ENCODE results near the gene LINC00632. TPM values are rescaled to one million over a fixed set of nuclear protein-coding genes. Genes with fewer than 3 reads are reported as not detected.

LINC00632 gene
- total RNA-seq, 1 donor from 2014 or later = 221 TPM

DNA sequence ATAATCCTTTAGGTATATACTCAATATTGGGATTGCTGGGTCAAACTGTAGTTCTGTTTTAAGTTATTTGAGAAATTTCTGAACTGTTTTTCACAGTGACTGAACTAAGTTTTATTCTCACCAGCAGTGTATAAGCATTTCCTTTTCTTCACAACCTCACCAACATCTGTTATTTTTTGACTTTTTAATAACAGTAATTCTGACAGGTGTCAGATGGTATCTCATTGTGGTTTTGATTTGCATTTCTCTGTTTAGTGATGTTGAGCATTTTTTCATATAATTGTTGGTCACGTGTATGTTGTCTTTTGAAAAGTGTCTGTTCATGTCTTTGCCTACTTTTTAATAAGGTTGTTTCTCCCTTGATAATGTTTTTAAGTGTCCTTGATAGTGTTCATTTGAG lies 112.6 kb downstream of the LINC00632 start:
- intact Hi-C loops (cut with DNase I) = no loop called here
- no peak overlapping the region for H3K27ac ChIP-seq
- no peaks in the 10 kb centered on the region for H3K27me3 ChIP-seq
- TF ChIP-seq, protein P1, sequence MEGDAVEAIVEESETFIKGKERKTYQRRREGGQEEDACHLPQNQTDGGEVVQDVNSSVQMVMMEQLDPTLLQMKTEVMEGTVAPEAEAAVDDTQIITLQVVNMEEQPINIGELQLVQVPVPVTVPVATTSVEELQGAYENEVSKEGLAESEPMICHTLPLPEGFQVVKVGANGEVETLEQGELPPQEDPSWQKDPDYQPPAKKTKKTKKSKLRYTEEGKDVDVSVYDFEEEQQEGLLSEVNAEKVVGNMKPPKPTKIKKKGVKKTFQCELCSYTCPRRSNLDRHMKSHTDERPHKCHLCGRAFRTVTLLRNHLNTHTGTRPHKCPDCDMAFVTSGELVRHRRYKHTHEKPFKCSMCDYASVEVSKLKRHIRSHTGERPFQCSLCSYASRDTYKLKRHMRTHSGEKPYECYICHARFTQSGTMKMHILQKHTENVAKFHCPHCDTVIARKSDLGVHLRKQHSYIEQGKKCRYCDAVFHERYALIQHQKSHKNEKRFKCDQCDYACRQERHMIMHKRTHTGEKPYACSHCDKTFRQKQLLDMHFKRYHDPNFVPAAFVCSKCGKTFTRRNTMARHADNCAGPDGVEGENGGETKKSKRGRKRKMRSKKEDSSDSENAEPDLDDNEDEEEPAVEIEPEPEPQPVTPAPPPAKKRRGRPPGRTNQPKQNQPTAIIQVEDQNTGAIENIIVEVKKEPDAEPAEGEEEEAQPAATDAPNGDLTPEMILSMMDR (IDR thresholded peaks at IDR 0.05) = no peak
- no peak for ATAC-seq
- no peaks in the 10 kb centered on the region for H3K4me1 ChIP-seq
- no peak overlapping the region for H3K4me3 ChIP-seq
- H3K36me3 ChIP-seq = no peaks in the 10 kb centered on the region
- H3K9me3 ChIP-seq = no peaks in the 10 kb centered on the region
- DNase-seq = no peak

DNA sequence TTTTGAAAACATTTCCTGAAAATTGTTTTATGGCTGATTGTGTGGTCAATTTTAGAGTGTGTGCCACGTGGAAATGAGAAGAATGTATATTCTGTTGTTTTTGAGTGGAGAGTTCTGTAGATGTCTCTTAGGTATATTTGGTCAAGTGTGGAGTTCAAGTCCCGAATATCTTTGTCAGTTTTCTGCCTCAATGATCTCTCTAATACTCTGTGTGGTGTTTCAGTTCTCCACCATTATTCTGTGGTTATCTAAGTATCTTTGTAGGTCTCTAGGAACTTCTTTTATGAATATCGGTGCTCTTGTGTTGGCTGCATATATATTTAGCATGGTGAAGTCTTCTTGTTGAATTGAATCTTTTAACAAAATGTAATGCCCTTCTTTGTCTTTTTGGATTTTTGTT lies 113.3 kb downstream of the LINC00632 start:
- no peak overlapping the region for H3K27ac ChIP-seq
- no peak overlapping the region for H3K4me3 ChIP-seq
- no peaks in the 10 kb centered on the region for H3K9me3 ChIP-seq
- intact Hi-C loops (cut with DNase I) = no loop called here
- TF ChIP-seq, protein P1 (IDR thresholded peaks at IDR 0.05) = no peak
- H3K4me1 ChIP-seq = no peaks in the 10 kb centered on the region
- no peak for DNase-seq
- no peaks in the 10 kb centered on the region for H3K36me3 ChIP-seq
- no peak for ATAC-seq
- no peaks in the 10 kb centered on the region for H3K27me3 ChIP-seq

GRCh38 chrX:140836874-140837273 lies 127.3 kb downstream of the LINC00632 start:
- DNase-seq = no peak
- Histone ChIP-seq H3K4me3 (no peak overlapping the region), H3K27ac (no peak overlapping the region), H3K27me3 (no peaks in the 10 kb centered on the region), H3K4me1 (no peaks in the 10 kb centered on the region), H3K9me3 (no peaks in the 10 kb centered on the region), H3K36me3 (no peaks in the 10 kb centered on the region)
- intact Hi-C loops (cut with DNase I) = no loop called here
- no peak for ATAC-seq
- TF ChIP-seq, protein P1 (IDR thresholded peaks at IDR 0.05) = no peak

Other genes starting within 250 kb of the LINC00632 start
- gene SOX3, start 204.7 kb upstream of the LINC00632 start, total RNA-seq = not detected

All from upper lobe of right lung (tissue), 1 donor.